Measurements from ENCODE around the gene SEC22C.

SEC22C gene

GRCh38 chr3:42510325-42510724 lies 71.4 kb downstream of the SEC22C start:
- no peak for DNase-seq

GRCh38 chr3:42509111-42509510 lies 72.7 kb downstream of the SEC22C start:
- DNase-seq, result no peak

- DNase-seq, result no peak
Measured at GRCh38 chr3:42508562-42508961, 73.2 kb downstream of the SEC22C start.

GRCh38 chr3:42507761-42508335 lies 73.9 kb downstream of the SEC22C start:
- no peak for DNase-seq

- no peak for DNase-seq
Measured at GRCh38 chr3:42507252-42507651, 74.5 kb downstream of the SEC22C start.

GRCh38 chr3:42505849-42506410 lies 75.8 kb downstream of the SEC22C start:
- DNase-seq, result no peak

GRCh38 chr3:42505128-42505848 lies 76.5 kb downstream of the SEC22C start:
- DNase-seq, result no peak

- DNase-seq, result no peak
Measured at GRCh38 chr3:42504334-42505127, 77.2 kb downstream of the SEC22C start.

- no peak for DNase-seq
Measured at GRCh38 chr3:42503957-42504333, 77.8 kb downstream of the SEC22C start.

GRCh38 chr3:42503251-42503924 lies 78.4 kb downstream of the SEC22C start:
- no peak for DNase-seq

- peak; percentile 91 for DNase-seq
Measured at GRCh38 chr3:42502429-42503250, 79.1 kb downstream of the SEC22C start, which contains the start of gene VIPR1. VIPR1 (plus strand) TSS chr3:42502643; CDS start chr3:42502736, 93 bp downstream.

- peak; percentile 51 for DNase-seq
Measured at GRCh38 chr3:42501681-42502428, 79.9 kb downstream of the SEC22C start.

- no peak for DNase-seq
Measured at GRCh38 chr3:42501321-42501680, 80.5 kb downstream of the SEC22C start.

GRCh38 chr3:42500909-42501308 lies 80.9 kb downstream of the SEC22C start:
- no peak for DNase-seq

GRCh38 chr3:42500091-42500490 lies 81.7 kb downstream of the SEC22C start:
- DNase-seq, result no peak

- no peak for DNase-seq
Measured at GRCh38 chr3:42499478-42499871, 82.3 kb downstream of the SEC22C start.

GRCh38 chr3:42498791-42499477 lies 82.8 kb downstream of the SEC22C start:
- DNase-seq, result no peak

GRCh38 chr3:42498034-42498433 lies 83.7 kb downstream of the SEC22C start:
- no peak for DNase-seq

Data from effector CD4-positive, alpha-beta T cell (primary cell).